Activated CD4-positive, alpha-beta T cell treated with anti-CD3 and anti-CD28 coated beads for 36 hours (primary cell): ENCODE data around the gene EPHB6. TPM values are rescaled to one million over a fixed set of nuclear protein-coding genes. Genes with fewer than 3 reads are reported as not detected.

ENCODE experiments used
- ATAC-seq: fragments of 200-7000 bp; cut with Tn5 transposase; one replicate; pipeline ENCODE4 v1.10.0; 2021; ENCODE audit warnings: mild to moderate bottlenecking, moderate library complexity
- CTCF ChIA-PET: fragments of 350-600 bp; sonication (Branson Sonifier 250); formaldehyde crosslinking; loops from one replicate; lab custom pipeline; 2021; ENCODE audit warnings: antibody characterized with exemption; lab: Charles Lee
- POLR2A ChIA-PET: fragments of 350-600 bp; sonication (Branson Sonifier 250); formaldehyde crosslinking; loops from one replicate; lab custom pipeline; 2021; ENCODE audit warnings: antibody characterized with exemption, inconsistent platforms; lab: Charles Lee
- DNase-seq: peaks from one replicate; pipeline ENCODE4 v3.0.0-alpha.2; 2020
- H3K27ac Mint-ChIP-seq: one replicate; pipeline ENCODE4 v1.8.0; 2021; ENCODE audit warnings: mixed read lengths
- H3K27me3 Mint-ChIP-seq: one replicate; pipeline ENCODE4 v1.8.0; 2021; ENCODE audit warnings: mixed read lengths
- H3K36me3 Mint-ChIP-seq: one replicate; pipeline ENCODE4 v1.8.0; 2021; ENCODE audit warnings: low read depth, mixed read lengths
- H3K4me1 Mint-ChIP-seq: one replicate; pipeline ENCODE4 v1.8.0; 2021; ENCODE audit warnings: mixed read lengths
- H3K4me3 Mint-ChIP-seq: one replicate; pipeline ENCODE4 v1.8.0; 2021; ENCODE audit warnings: mild to moderate bottlenecking, moderate library complexity, mixed read lengths
- H3K9me3 Mint-ChIP-seq: one replicate; pipeline ENCODE4 v1.8.0; 2021; ENCODE audit warnings: low read depth, mixed read lengths
- intact Hi-C, 2 experiments: fragments of 100-400 bp; cut with DNase I in 1 of 2; cut with micrococcal nuclease in 1 of 2; formaldehyde crosslinking; loops; one replicate each; pipeline versions ENCODE4 v1.14.2 to v1.15.1; 2022 to 2024; cut with DNase I, micrococcal nuclease
- total RNA-seq, 2 experiments: library from RNA; stranded (reverse); gene quantifications; one replicate each; pipeline ENCODE4 v1.2.3, GENCODE V29; 2021

The EPHB6 gene
- total RNA-seq, 2 experiments from 2014 or later = 14.7 to 15.1 TPM

DNA sequence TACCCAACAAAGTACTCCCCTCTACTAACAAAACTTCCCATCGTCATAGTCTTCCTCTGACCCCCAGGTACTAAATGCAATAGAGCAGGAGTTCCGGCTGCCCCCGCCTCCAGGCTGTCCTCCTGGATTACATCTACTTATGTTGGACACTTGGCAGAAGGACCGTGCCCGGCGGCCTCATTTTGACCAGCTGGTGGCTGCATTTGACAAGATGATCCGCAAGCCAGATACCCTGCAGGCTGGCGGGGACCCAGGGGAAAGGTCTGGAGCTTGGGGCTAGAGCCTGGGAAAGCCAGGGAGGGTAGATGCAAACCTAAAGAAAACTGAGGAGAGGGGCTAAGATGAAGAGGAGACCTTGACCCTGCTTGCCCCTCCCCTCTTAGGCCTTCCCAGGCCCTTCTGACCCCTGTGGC is 15.3 kb downstream of the EPHB6 start:
- Mint-ChIP-seq H3K4me3 (no peak overlapping the region), H3K27ac (no peak overlapping the region), H3K9me3 (no peaks in the 10 kb centered on the region), H3K4me1 (no peaks in the 10 kb centered on the region), H3K36me3 (peaks cover 7% of the 10 kb centered on the region), H3K27me3 (no peaks in the 10 kb centered on the region)
- POLR2A ChIA-PET = no interaction called here
- no peak for ATAC-seq
- DNase-seq = no peak
- intact Hi-C loops = no loop called here
- CTCF ChIA-PET = interaction anchor here (0.6 to 1.8 kb wide), 4 partner anchors 9 to 479 kb away, joined by 3 to 5 read pairs (median 3); no protein-coding TSS in a partner anchor

- intact Hi-C loops = no loop called here
- no peaks in the 10 kb centered on the region for H3K4me1 Mint-ChIP-seq
- POLR2A ChIA-PET = no interaction called here
Observed at GRCh38 chr7:142870566-142871259, 15.8 kb downstream of the EPHB6 start.

GRCh38 chr7:142871260-142872105 is 16.6 kb downstream of the EPHB6 start:
- ChIA-PET CTCF (interaction anchor here (1.2 to 4.3 kb wide), 7 partner anchors 10 to 567 kb away, joined by 3 to 42 read pairs (median 8); no protein-coding TSS in a partner anchor), POLR2A (no interaction called here)
- peaks cover 7% of the 10 kb centered on the region for H3K36me3 Mint-ChIP-seq
- no peak for DNase-seq
- H3K4me1 Mint-ChIP-seq = no peaks in the 10 kb centered on the region
- intact Hi-C loops = loop anchor here in 1 of 2 experiments (2.0 kb wide), 1 partner anchor 343 kb away; no protein-coding TSS in a partner anchor
- no peak for ATAC-seq
- H3K27ac Mint-ChIP-seq = no peak overlapping the region
- no peak overlapping the region for H3K4me3 Mint-ChIP-seq
- H3K9me3 Mint-ChIP-seq = no peaks in the 10 kb centered on the region
- no peaks in the 10 kb centered on the region for H3K27me3 Mint-ChIP-seq

More at GRCh38 chr7:142870566-142871259, 15.8 kb downstream of the EPHB6 start:
- ATAC-seq = no peak
- CTCF ChIA-PET = interaction anchor here (0.6 to 0.7 kb wide), 2 partner anchors 19 to 344 kb away, joined by 3 read pairs; no protein-coding TSS in a partner anchor
- no peak for DNase-seq
- Mint-ChIP-seq H3K27ac (no peak overlapping the region), H3K9me3 (no peaks in the 10 kb centered on the region), H3K27me3 (no peaks in the 10 kb centered on the region), H3K36me3 (peaks cover 7% of the 10 kb centered on the region), H3K4me3 (no peak overlapping the region)

GRCh38 chr7:142872106-142872675 is 17.3 kb downstream of the EPHB6 start:
- Mint-ChIP-seq H3K27ac (no peak overlapping the region), H3K4me1 (no peaks in the 10 kb centered on the region), H3K9me3 (no peaks in the 10 kb centered on the region), H3K4me3 (no peak overlapping the region), H3K27me3 (no peaks in the 10 kb centered on the region), H3K36me3 (peaks cover 7% of the 10 kb centered on the region)
- ChIA-PET CTCF (interaction anchor here (0.6 to 4.3 kb wide), 22 partner anchors 9 to 568 kb away, joined by 3 to 42 read pairs (median 5); partner anchors contain the start of gene EPHB6), POLR2A (no interaction called here)
- intact Hi-C loops = loop anchor here in 1 of 2 experiments (2.0 kb wide), 1 partner anchor 343 kb away; no protein-coding TSS in a partner anchor
- DNase-seq (no peak), ATAC-seq (no peak)

DNA sequence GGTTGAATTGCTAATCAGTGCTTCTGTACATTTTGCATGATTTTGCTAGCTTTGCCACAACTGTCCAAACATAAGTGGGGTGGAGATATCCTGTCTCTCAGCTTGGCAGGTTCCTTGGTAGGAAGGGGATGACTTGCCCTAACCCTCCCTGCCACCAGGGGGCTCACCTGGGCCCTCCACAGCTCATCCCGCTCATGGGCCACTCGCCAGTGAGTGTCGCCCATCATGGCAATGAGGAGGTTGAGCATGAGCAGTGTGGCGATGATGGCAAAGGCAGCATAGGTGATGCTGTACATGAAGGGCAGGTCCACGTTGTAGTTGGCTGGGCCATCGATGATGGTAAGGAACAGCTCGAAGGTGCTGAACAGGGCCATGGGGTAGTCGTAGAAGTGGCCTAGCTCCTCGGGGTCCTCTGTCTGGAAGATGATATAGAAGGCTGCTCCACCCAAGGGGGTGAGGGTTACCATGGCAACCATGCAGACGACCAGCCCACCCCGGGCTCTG is 18.5 kb downstream of the EPHB6 start:
- no peak overlapping the region for H3K27ac Mint-ChIP-seq
- H3K27me3 Mint-ChIP-seq = no peaks in the 10 kb centered on the region
- DNase-seq (peak; percentile 68), ATAC-seq (peak; percentile 77)
- H3K4me1 Mint-ChIP-seq = no peaks in the 10 kb centered on the region
- H3K4me3 Mint-ChIP-seq = no peak overlapping the region
- ChIA-PET CTCF (interaction anchor here (0.5 to 4.3 kb wide), 34 partner anchors 8 to 1263 kb away, joined by 3 to 42 read pairs (median 4); partner anchors contain the start of gene EPHB6), POLR2A (no interaction called here)
- H3K9me3 Mint-ChIP-seq = no peaks in the 10 kb centered on the region
- intact Hi-C loops = loop anchor here in 1 of 2 experiments (2.0 kb wide), 1 partner anchor 341 kb away; no protein-coding TSS in a partner anchor
- H3K36me3 Mint-ChIP-seq = peaks cover 7% of the 10 kb centered on the region

DNA sequence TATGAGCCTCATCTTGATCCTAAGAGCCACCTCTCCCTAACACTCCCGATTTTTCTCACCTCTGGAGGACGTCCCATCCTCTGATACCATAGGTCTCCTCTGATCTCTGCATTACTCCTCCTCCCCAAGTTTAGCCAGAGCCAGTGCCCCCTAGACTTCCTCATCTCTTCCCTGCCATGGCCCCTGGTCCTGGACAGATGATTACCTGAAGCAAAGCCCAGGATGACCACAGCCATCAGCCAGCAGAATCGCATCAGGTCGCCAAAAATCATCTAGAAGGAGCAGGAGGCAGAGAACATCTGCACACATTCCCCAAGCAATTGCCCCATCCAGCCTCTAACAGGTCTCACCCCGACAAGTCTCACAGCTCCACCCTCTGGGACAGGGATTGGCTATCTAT is 19.0 kb downstream of the EPHB6 start:
- ChIA-PET POLR2A (interaction anchor here (0.6 kb wide), 1 partner anchor 237 kb away, joined by 4 read pairs; no protein-coding TSS in a partner anchor), CTCF (interaction anchor here (0.5 to 4.3 kb wide), 20 partner anchors 8 to 1263 kb away, joined by 3 to 42 read pairs (median 6); partner anchors contain the start of gene EPHB6)
- H3K36me3 Mint-ChIP-seq = peaks cover 7% of the 10 kb centered on the region
- no peaks in the 10 kb centered on the region for H3K27me3 Mint-ChIP-seq
- no peaks in the 10 kb centered on the region for H3K9me3 Mint-ChIP-seq
- H3K27ac Mint-ChIP-seq = no peak overlapping the region
- H3K4me1 Mint-ChIP-seq = no peaks in the 10 kb centered on the region
- DNase-seq (no peak), ATAC-seq (no peak)
- no peak overlapping the region for H3K4me3 Mint-ChIP-seq
- intact Hi-C loops = loop anchor here in 1 of 2 experiments (2.0 kb wide), 1 partner anchor 341 kb away; no protein-coding TSS in a partner anchor

- Mint-ChIP-seq H3K4me1 (no peaks in the 10 kb centered on the region), H3K36me3 (peaks cover 6% of the 10 kb centered on the region), H3K9me3 (no peaks in the 10 kb centered on the region), H3K27ac (no peak overlapping the region), H3K4me3 (no peak overlapping the region), H3K27me3 (no peaks in the 10 kb centered on the region)
- no peak for ATAC-seq
- DNase-seq = no peak
- CTCF ChIA-PET = interaction anchor here (0.9 to 4.3 kb wide), 4 partner anchors 16 to 416 kb away, joined by 3 to 42 read pairs (median 14); no protein-coding TSS in a partner anchor
- POLR2A ChIA-PET = interaction anchor here (0.6 kb wide), 1 partner anchor 237 kb away, joined by 4 read pairs; no protein-coding TSS in a partner anchor
- intact Hi-C loops = no loop called here
Observed at GRCh38 chr7:142874409-142874808, 19.5 kb downstream of the EPHB6 start.

- ChIA-PET POLR2A (interaction anchor here (0.6 kb wide), 1 partner anchor 35 kb away, joined by 4 read pairs; no protein-coding TSS in a partner anchor), CTCF (interaction anchor here (4.0 to 4.3 kb wide), 2 partner anchors 16 to 128 kb away, joined by 25 to 42 read pairs; no protein-coding TSS in a partner anchor)
- peaks cover 2% of the 10 kb centered on the region for H3K36me3 Mint-ChIP-seq
- DNase-seq (no peak), ATAC-seq (no peak)
- intact Hi-C loops = no loop called here
- H3K4me1 Mint-ChIP-seq = no peaks in the 10 kb centered on the region
- no peaks in the 10 kb centered on the region for H3K9me3 Mint-ChIP-seq
- H3K27ac Mint-ChIP-seq = no peak overlapping the region
- no peak overlapping the region for H3K4me3 Mint-ChIP-seq
- H3K27me3 Mint-ChIP-seq = no peaks in the 10 kb centered on the region
Observed at GRCh38 chr7:142874837-142875236, 20.0 kb downstream of the EPHB6 start.

DNA sequence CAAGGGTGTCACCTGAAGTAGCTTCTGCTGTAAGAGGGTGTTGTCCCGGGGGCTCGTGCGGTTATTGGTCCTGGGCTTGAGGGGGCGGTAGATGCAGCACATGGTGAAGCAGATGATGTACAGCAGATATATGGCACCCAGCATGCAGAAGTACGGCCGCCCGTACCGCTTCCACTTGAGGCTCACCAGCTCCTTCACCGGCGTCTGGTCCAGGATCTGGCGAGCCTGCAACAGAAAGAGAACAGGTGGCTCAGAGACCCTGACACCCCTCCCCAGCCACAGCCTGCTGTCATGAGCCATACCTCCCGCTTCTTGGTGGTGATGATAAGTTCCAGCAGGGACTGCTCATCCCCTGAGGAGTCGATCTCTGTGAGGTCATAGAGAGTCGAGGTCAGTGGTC is 20.6 kb downstream of the EPHB6 start:
- no peak overlapping the region for H3K4me3 Mint-ChIP-seq
- H3K9me3 Mint-ChIP-seq = no peaks in the 10 kb centered on the region
- H3K4me1 Mint-ChIP-seq = no peaks in the 10 kb centered on the region
- peaks cover 4% of the 10 kb centered on the region for H3K27me3 Mint-ChIP-seq
- DNase-seq (no peak), ATAC-seq (no peak)
- no peak overlapping the region for H3K27ac Mint-ChIP-seq
- no peaks in the 10 kb centered on the region for H3K36me3 Mint-ChIP-seq
- intact Hi-C loops = no loop called here
- CTCF ChIA-PET = interaction anchor here (4.0 to 4.3 kb wide), 2 partner anchors 17 to 127 kb away, joined by 25 to 42 read pairs; no protein-coding TSS in a partner anchor
- POLR2A ChIA-PET = interaction anchor here (0.6 kb wide), 1 partner anchor 36 kb away, joined by 4 read pairs; no protein-coding TSS in a partner anchor

DNA sequence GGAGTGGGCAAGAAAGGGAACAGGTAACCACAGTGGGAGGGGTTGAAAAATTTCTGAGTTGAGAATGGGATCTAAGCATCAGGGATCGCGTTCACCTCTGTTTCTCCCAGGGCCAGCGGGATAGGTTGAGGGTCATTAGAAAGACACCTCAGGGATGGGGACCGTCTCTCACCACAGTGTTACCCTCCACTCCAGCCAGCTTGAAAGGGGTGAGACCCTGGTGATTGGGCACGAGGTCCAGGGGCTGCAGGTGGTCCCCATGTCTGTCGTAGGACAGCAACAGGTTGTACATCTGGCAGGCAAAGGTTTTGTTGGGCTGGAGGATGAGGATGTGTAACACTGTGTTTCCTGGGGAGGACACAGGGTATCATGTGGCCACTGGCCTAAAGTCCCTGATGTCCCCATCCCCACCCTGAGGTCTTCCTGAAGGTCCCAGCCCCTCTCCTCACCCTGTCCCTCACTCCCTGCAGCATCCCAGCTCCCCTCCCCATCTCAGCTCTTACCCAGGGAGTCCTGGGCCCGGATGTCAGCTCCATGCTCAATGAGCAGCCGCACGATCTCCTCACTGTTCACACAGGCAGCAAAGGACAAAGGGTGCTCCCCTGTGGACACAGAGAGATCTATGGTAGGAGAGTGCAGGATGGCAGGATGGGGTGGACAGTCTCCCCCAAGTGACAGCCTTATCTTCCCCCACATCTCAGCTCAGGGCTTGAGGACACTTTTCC is 21.5 kb downstream of the EPHB6 start:
- H3K4me1 Mint-ChIP-seq = no peaks in the 10 kb centered on the region
- DNase-seq (no peak), ATAC-seq (no peak)
- H3K27me3 Mint-ChIP-seq = peaks cover 4% of the 10 kb centered on the region
- no peak overlapping the region for H3K27ac Mint-ChIP-seq
- intact Hi-C loops = loop anchor here in 1 of 2 experiments (1.0 kb wide), 1 partner anchor 11 kb away; no protein-coding TSS in a partner anchor
- no peak overlapping the region for H3K4me3 Mint-ChIP-seq
- ChIA-PET CTCF (interaction anchor here (0.6 kb wide), 1 partner anchor 519 kb away, joined by 3 read pairs; no protein-coding TSS in a partner anchor), POLR2A (interaction anchor here (0.7 kb wide), 1 partner anchor 109 kb away, joined by 3 read pairs; no protein-coding TSS in a partner anchor)
- H3K36me3 Mint-ChIP-seq = no peaks in the 10 kb centered on the region
- H3K9me3 Mint-ChIP-seq = no peaks in the 10 kb centered on the region
